Peyer's patch (tissue), 4 donors: Measurements from ENCODE around the gene FRS2. TPM values are rescaled to one million over a fixed set of nuclear protein-coding genes. Genes with fewer than 3 reads are reported as not detected.

Source experiments
- DNase-seq, 3 donors: peaks; one replicate each; pipeline ENCODE4 v3.0.0-alpha.2; 2017 to 2019
- H3K27ac ChIP-seq, 4 donors: fragments of 200-600 bp; sonication (generic); one replicate each; pipeline ENCODE4 v1.5.1; 2016 to 2019
- H3K27me3 ChIP-seq, 2 donors: fragments of 200-600 bp; sonication (generic); one replicate each; pipeline ENCODE4 v1.5.1; 2019
- H3K36me3 ChIP-seq, 3 donors: fragments of 200-600 bp; sonication (generic); one replicate each; pipeline ENCODE4 v1.5.1; 2016 to 2019
- H3K4me1 ChIP-seq, 4 donors: fragments of 200-600 bp; sonication (generic); one replicate each; pipeline ENCODE4 v1.5.1; 2016 to 2019
- H3K4me3 ChIP-seq, 4 donors: fragments of 200-600 bp; sonication (generic); 1 replicate in 3 of 4; 2 replicates in 1 of 4; pipeline ENCODE4 v1.5.1; 2016 to 2019; ENCODE audit warnings: mild to moderate bottlenecking in 1 of 4
- H3K9me3 ChIP-seq, 4 donors: fragments of 200-600 bp; sonication (generic); one replicate each; pipeline ENCODE4 v1.5.1; 2016 to 2019; ENCODE audit warnings: mild to moderate bottlenecking in 1 of 4
- POLR2A ChIP-seq, 2 donors: fragments of 450-650 bp; IDR thresholded peaks; one replicate each; pipeline ENCODE4 v1.5.1; 2017; ENCODE audit warnings: antibody characterized with exemption in 2 of 2, mild to moderate bottlenecking in 2 of 2, moderate library complexity in 2 of 2
- total RNA-seq, 4 donors: library from RNA; depleted of rRNA; stranded (reverse); fragments of >200 nt; gene quantifications; one replicate each; pipeline ENCODE4 v1.1.0, GENCODE V29; 2016
- TF ChIP-seq, protein P1 (sequence below), 6 experiments: fragments of 450-650 bp in 4 of 6; fragments of 200-600 bp in 2 of 6; sonication (generic) in 1 of 6; IDR thresholded peaks; one replicate each; pipeline ENCODE4 v1.5.1; 2017 to 2019; ENCODE audit warnings: antibody characterized with exemption in 6 of 6, mild to moderate bottlenecking in 3 of 6, moderate library complexity in 1 of 6

Gene FRS2
- total RNA-seq, 4 donors from 2014 or later: 14.6 to 64.4 (median 43.2) TPM

DNA sequence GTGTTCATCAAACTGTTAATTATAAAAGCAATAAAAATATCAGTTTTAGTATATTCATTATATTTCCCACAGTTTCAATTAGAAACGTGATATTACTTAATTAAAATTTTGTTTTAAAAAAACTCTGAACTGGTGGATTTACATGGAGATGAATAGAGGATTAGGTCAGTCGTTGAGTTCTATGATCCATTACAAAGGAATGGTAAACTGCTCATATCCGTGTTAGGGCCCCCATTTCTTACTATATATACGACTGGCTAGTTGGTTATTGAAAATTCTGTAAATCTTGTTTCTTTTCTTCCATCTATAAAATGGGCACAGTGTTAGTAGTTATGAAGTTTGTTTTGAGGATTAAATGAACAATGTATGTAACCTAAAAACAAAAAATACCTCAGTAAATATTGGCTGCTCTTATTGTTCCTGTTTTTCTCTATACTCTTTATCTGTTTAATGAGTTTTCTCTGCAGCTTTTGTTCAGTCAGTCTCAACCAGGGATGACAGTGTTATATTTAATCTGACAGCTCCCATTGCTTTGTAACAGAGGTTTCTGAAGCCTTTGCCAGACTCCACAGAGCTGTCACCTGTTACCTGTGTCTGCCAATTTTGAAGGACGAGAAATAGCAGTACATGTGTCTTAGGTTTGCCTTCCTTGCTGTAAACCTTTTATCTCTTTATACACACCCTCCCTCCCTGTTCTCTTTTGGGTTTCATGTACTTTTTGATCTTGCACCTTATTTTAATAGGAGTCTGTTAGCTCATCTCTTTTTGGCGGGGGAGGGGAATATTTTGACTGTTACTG, 41.5 kb downstream of the FRS2 start:
- Histone ChIP-seq H3K4me1 (no peaks in the 10 kb centered on the region), H3K27ac (no peak overlapping the region), H3K27me3 (no peaks in the 10 kb centered on the region), H3K36me3 (no peaks in the 10 kb centered on the region), H3K9me3 (no peaks in the 10 kb centered on the region), H3K4me3 (no peak overlapping the region)
- TF ChIP-seq, protein P1, sequence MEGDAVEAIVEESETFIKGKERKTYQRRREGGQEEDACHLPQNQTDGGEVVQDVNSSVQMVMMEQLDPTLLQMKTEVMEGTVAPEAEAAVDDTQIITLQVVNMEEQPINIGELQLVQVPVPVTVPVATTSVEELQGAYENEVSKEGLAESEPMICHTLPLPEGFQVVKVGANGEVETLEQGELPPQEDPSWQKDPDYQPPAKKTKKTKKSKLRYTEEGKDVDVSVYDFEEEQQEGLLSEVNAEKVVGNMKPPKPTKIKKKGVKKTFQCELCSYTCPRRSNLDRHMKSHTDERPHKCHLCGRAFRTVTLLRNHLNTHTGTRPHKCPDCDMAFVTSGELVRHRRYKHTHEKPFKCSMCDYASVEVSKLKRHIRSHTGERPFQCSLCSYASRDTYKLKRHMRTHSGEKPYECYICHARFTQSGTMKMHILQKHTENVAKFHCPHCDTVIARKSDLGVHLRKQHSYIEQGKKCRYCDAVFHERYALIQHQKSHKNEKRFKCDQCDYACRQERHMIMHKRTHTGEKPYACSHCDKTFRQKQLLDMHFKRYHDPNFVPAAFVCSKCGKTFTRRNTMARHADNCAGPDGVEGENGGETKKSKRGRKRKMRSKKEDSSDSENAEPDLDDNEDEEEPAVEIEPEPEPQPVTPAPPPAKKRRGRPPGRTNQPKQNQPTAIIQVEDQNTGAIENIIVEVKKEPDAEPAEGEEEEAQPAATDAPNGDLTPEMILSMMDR (IDR thresholded peaks at IDR 0.05): no peak
- no peak for TF ChIP-seq POLR2A (IDR thresholded peaks at IDR 0.05)
- no peak for DNase-seq

DNA sequence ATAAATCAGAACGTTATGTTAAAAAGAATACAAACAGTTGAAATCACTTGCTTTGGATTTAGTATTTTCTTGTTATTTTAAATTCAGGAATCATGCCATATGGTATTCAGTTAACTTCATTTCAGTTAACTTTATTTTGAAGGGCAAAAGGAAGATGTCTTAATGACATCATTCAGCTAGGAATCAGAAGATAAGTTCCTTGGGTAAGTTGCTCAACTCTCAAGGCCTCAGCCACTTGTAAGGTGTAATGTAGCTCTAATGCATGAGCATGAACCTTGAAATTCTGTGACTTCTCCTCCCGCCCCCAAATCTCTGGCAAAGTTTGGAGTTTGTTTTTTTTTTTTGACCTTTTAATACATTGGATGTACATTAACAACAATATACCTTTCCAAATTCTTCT, 42.6 kb downstream of the FRS2 start:
- Histone ChIP-seq H3K27me3 (no peaks in the 10 kb centered on the region), H3K9me3 (no peaks in the 10 kb centered on the region), H3K4me3 (no peak overlapping the region), H3K36me3 (no peaks in the 10 kb centered on the region), H3K4me1 (no peaks in the 10 kb centered on the region), H3K27ac (no peak overlapping the region)
- TF ChIP-seq POLR2A (IDR thresholded peaks at IDR 0.05): no peak
- TF ChIP-seq, protein P1 (IDR thresholded peaks at IDR 0.05): no peak
- DNase-seq: no peak

GRCh38 chr12:69513297-69513696, 43.1 kb downstream of the FRS2 start:
- H3K27ac ChIP-seq: no peak overlapping the region
- no peaks in the 10 kb centered on the region for H3K9me3 ChIP-seq
- no peak for TF ChIP-seq POLR2A (IDR thresholded peaks at IDR 0.05)
- TF ChIP-seq, protein P1 (IDR thresholded peaks at IDR 0.05): no peak
- no peaks in the 10 kb centered on the region for H3K4me1 ChIP-seq
- H3K4me3 ChIP-seq: no peak overlapping the region
- H3K27me3 ChIP-seq: no peaks in the 10 kb centered on the region
- no peak for DNase-seq
- no peaks in the 10 kb centered on the region for H3K36me3 ChIP-seq

- no peaks in the 10 kb centered on the region for H3K9me3 ChIP-seq
- no peaks in the 10 kb centered on the region for H3K27me3 ChIP-seq
- DNase-seq: no peak
- H3K27ac ChIP-seq: no peak overlapping the region
- H3K4me3 ChIP-seq: no peak overlapping the region
- H3K4me1 ChIP-seq: no peaks in the 10 kb centered on the region
- H3K36me3 ChIP-seq: no peaks in the 10 kb centered on the region
- TF ChIP-seq, protein P1 (IDR thresholded peaks at IDR 0.05): no peak
- no peak for TF ChIP-seq POLR2A (IDR thresholded peaks at IDR 0.05)
Observed at GRCh38 chr12:69514111-69514510, 43.9 kb downstream of the FRS2 start.

- no peaks in the 10 kb centered on the region for H3K9me3 ChIP-seq
- H3K27me3 ChIP-seq: no peaks in the 10 kb centered on the region
- no peak for DNase-seq
- no peak overlapping the region for H3K27ac ChIP-seq
- no peak for TF ChIP-seq POLR2A (IDR thresholded peaks at IDR 0.05)
- TF ChIP-seq, protein P1 (IDR thresholded peaks at IDR 0.05): no peak
- H3K4me3 ChIP-seq: no peak overlapping the region
- no peaks in the 10 kb centered on the region for H3K4me1 ChIP-seq
- no peaks in the 10 kb centered on the region for H3K36me3 ChIP-seq
Observed at GRCh38 chr12:69514845-69515244, 44.7 kb downstream of the FRS2 start.
